VCaP (cell line): ENCODE data around the gene DUSP5.
A peak's percentile ranks its signal among the peaks of the same experiment; 100 is the strongest.

Experiments used
- H3K27ac ChIP-seq: fragments of 450-650 bp; 2 replicates; pipeline ENCODE4 v1.5.1; 2017
- CTCF ChIP-seq: fragments of 450-650 bp; conservative IDR thresholded peaks from 2 replicates; pipeline ENCODE4 v1.5.1; 2017; ENCODE audit warnings: mild to moderate bottlenecking, moderate library complexity

The DUSP5 gene

GRCh38 chr10:110498982-110499795 lies 1.5 kb downstream of the DUSP5 start:
- H3K27ac ChIP-seq, result no peak overlapping the region; the same call in 1 of the 2 replicates
- no peak for TF ChIP-seq CTCF

GRCh38 chr10:110499796-110500514 lies 2.2 kb downstream of the DUSP5 start:
- TF ChIP-seq CTCF, result no peak
- no peak overlapping the region for H3K27ac ChIP-seq

- no peak overlapping the region for H3K27ac ChIP-seq
- no peak for TF ChIP-seq CTCF
These were observed 2.8 kb downstream of the DUSP5 start for GRCh38 chr10:110500515-110500905.

- no peak for TF ChIP-seq CTCF
- no peak overlapping the region for H3K27ac ChIP-seq
These were observed 3.6 kb downstream of the DUSP5 start for GRCh38 chr10:110501142-110501937.

GRCh38 chr10:110502072-110502845 lies 4.6 kb downstream of the DUSP5 start:
- H3K27ac ChIP-seq, result peak overlapping the region; percentile 63
- TF ChIP-seq CTCF, result no peak

- peak overlapping the region; percentile 63 for H3K27ac ChIP-seq
- no peak for TF ChIP-seq CTCF
These were observed 5.2 kb downstream of the DUSP5 start for GRCh38 chr10:110502851-110503301.
